GM12865 (cell line): Measurements from ENCODE around the gene SLC1A4.

Source experiments
- DNase-seq: peaks from one replicate; pipeline ENCODE4 v3.0.0; 2010; ENCODE audit warnings: low read depth
- H3K4me3 ChIP-seq: 2 replicates; pipeline ENCODE4 v1.5.1; 2011; ENCODE audit warnings: mild to moderate bottlenecking, low read depth, low read length, control low read depth
- CTCF ChIP-seq: IDR thresholded peaks from 2 replicates; pipeline ENCODE4 v1.5.1; 2011; ENCODE audit warnings: low read length, control low read depth, low read depth, inconsistent platforms; ENCODE audit not compliant: insufficient read depth; ENCODE audit errors: missing control alignments

Gene SLC1A4

GRCh38 chr2:65050931-65051330 is 61.7 kb downstream of the SLC1A4 start:
- no peak for TF ChIP-seq CTCF

GRCh38 chr2:65053199-65053598 is 64.0 kb downstream of the SLC1A4 start:
- DNase-seq = peak; percentile 92
- TF ChIP-seq CTCF = no peak
- H3K4me3 ChIP-seq = no peak overlapping the region

More at GRCh38 chr2:65050931-65051330, 61.7 kb downstream of the SLC1A4 start:
- no peak overlapping the region for H3K4me3 ChIP-seq
- no peak for DNase-seq

GRCh38 chr2:65054749-65055421 is 65.7 kb downstream of the SLC1A4 start:
- no peak for DNase-seq
- TF ChIP-seq CTCF = no peak
- H3K4me3 ChIP-seq = peak overlapping the region; percentile 88; the same call in 1 of the 2 replicates

GRCh38 chr2:65055422-65056214 is 66.4 kb downstream of the SLC1A4 start:
- peak overlapping the region; percentile 88 for H3K4me3 ChIP-seq
- DNase-seq = peak; percentile 78
- no peak for TF ChIP-seq CTCF

GRCh38 chr2:65056215-65057053 is 67.2 kb downstream of the SLC1A4 start, which contains the start of gene CEP68:
Gene CEP68, plus strand, starts transcription at chr2:65056416. Its CDS starts 13,029 bp downstream, at chr2:65069445.
- TF ChIP-seq CTCF = no peak
- peak within 1 kb of the TSS; percentile 88 for H3K4me3 ChIP-seq
- peak; percentile 98 for DNase-seq

GRCh38 chr2:65057054-65057375 is 67.8 kb downstream of the SLC1A4 start:
- H3K4me3 ChIP-seq = peak overlapping the region; percentile 88
- DNase-seq = no peak
- TF ChIP-seq CTCF = no peak
